Measurements from ENCODE around the gene SMPD3. TPM values are rescaled to one million over a fixed set of nuclear protein-coding genes. Genes with fewer than 3 reads are reported as not detected.

SMPD3 gene
- polyA plus RNA-seq, 3 donors from 2014 or later, result 4.2 to 9.8 (median 7.5) TPM

- Mint-ChIP-seq H3K9me3 (no peaks in the 10 kb centered on the region), H3K36me3 (peaks cover 0 to 11% (median 7%) of the 10 kb centered on the region in 3 donors), H3K4me3 (no peak overlapping the region), H3K4me1 (peaks cover 34 to 36% of the 10 kb centered on the region in 2 donors), H3K27me3 (ENCODE audit: low read depth in 3 of 3) (peaks cover 0 to 8% (median 4%) of the 10 kb centered on the region in 3 donors), H3K27ac (no peak overlapping the region)
- no peak for DNase-seq
Measured at GRCh38 chr16:68359398-68360191, 88.7 kb downstream of the SMPD3 start.

- no peak overlapping the region for H3K27ac Mint-ChIP-seq
- no peak overlapping the region for H3K4me3 Mint-ChIP-seq
- H3K36me3 Mint-ChIP-seq, result peaks cover 0 to 16% (median 9%) of the 10 kb centered on the region in 3 donors
- DNase-seq, result no peak
- H3K27me3 Mint-ChIP-seq (ENCODE audit: low read depth in 3 of 3), result peaks cover 0 to 9% (median 2%) of the 10 kb centered on the region in 3 donors
- H3K4me1 Mint-ChIP-seq, result peaks cover 34 to 36% of the 10 kb centered on the region in 2 donors
- H3K9me3 Mint-ChIP-seq, result no peaks in the 10 kb centered on the region
Measured at GRCh38 chr16:68358951-68359350, 89.4 kb downstream of the SMPD3 start.

- H3K36me3 Mint-ChIP-seq, result peaks cover 0 to 26% (median 12%) of the 10 kb centered on the region in 3 donors
Measured at GRCh38 chr16:68357923-68358322, 90.4 kb downstream of the SMPD3 start.

GRCh38 chr16:68357521-68357922 is 90.8 kb downstream of the SMPD3 start:
- peaks cover 0 to 30% (median 12%) of the 10 kb centered on the region in 3 donors for H3K36me3 Mint-ChIP-seq
- H3K27me3 Mint-ChIP-seq (ENCODE audit: low read depth in 3 of 3), result peaks cover 0 to 9% (median 2%) of the 10 kb centered on the region in 3 donors
- no peaks in the 10 kb centered on the region for H3K9me3 Mint-ChIP-seq
- H3K27ac Mint-ChIP-seq, result peak overlapping the region in 1 of 6 donors; percentile 24
- peaks cover 34 to 36% of the 10 kb centered on the region in 2 donors for H3K4me1 Mint-ChIP-seq
- DNase-seq, result no peak
- H3K4me3 Mint-ChIP-seq, result peak overlapping the region; percentile 27 to 78 (median 46)

More at GRCh38 chr16:68357923-68358322, 90.4 kb downstream of the SMPD3 start:
- Mint-ChIP-seq H3K27me3 (ENCODE audit: low read depth in 3 of 3) (peaks cover 0 to 9% (median 2%) of the 10 kb centered on the region in 3 donors), H3K9me3 (no peaks in the 10 kb centered on the region), H3K4me3 (peak overlapping the region in 4 of 5 donors; percentile 44 to 71 (median 50)), H3K4me1 (peaks cover 34 to 36% of the 10 kb centered on the region in 2 donors), H3K27ac (peak overlapping the region in 1 of 6 donors; percentile 42)
- DNase-seq, result no peak

- Mint-ChIP-seq H3K9me3 (no peaks in the 10 kb centered on the region), H3K4me3 (peak overlapping the region; percentile 70 to 81 (median 78)), H3K4me1 (peaks cover 34 to 36% of the 10 kb centered on the region in 2 donors)
Measured at GRCh38 chr16:68356919-68357286, 91.4 kb downstream of the SMPD3 start.

GRCh38 chr16:68356249-68356918 is 91.9 kb downstream of the SMPD3 start:
- H3K4me3 Mint-ChIP-seq, result peak overlapping the region; percentile 70 to 81 (median 78)
- peak; percentile 60 to 67 (median 64) for DNase-seq
- peaks cover 34 to 36% of the 10 kb centered on the region in 2 donors for H3K4me1 Mint-ChIP-seq

More at GRCh38 chr16:68356919-68357286, 91.4 kb downstream of the SMPD3 start:
- no peak for DNase-seq
- H3K27me3 Mint-ChIP-seq (ENCODE audit: low read depth in 3 of 3), result peaks cover 0 to 9% (median 2%) of the 10 kb centered on the region in 3 donors
- peaks cover 0 to 31% (median 12%) of the 10 kb centered on the region in 3 donors for H3K36me3 Mint-ChIP-seq
- peak overlapping the region in 1 of 6 donors; percentile 30 for H3K27ac Mint-ChIP-seq

GRCh38 chr16:68355447-68356248 is 92.7 kb downstream of the SMPD3 start:
- H3K4me3 Mint-ChIP-seq, result peak overlapping the region in 4 of 5 donors; percentile 9 to 79 (median 78)
- H3K9me3 Mint-ChIP-seq, result no peaks in the 10 kb centered on the region
- peaks cover 34 to 36% of the 10 kb centered on the region in 2 donors for H3K4me1 Mint-ChIP-seq
- H3K36me3 Mint-ChIP-seq, result peaks cover 2 to 40% (median 14%) of the 10 kb centered on the region in 3 donors
- DNase-seq, result no peak
- H3K27me3 Mint-ChIP-seq (ENCODE audit: low read depth in 3 of 3), result peaks cover 0 to 9% (median 2%) of the 10 kb centered on the region in 3 donors
- no peak overlapping the region for H3K27ac Mint-ChIP-seq

More at GRCh38 chr16:68356249-68356918, 91.9 kb downstream of the SMPD3 start:
- Mint-ChIP-seq H3K27me3 (ENCODE audit: low read depth in 3 of 3) (peaks cover 0 to 9% (median 2%) of the 10 kb centered on the region in 3 donors), H3K9me3 (no peaks in the 10 kb centered on the region), H3K36me3 (peaks cover 0 to 37% (median 12%) of the 10 kb centered on the region in 3 donors), H3K27ac (peak overlapping the region in 2 of 6 donors; percentile 40 to 62)

- peak overlapping the region in 1 of 6 donors; percentile 55 for H3K27ac Mint-ChIP-seq
- peaks cover 5 to 48% (median 12%) of the 10 kb centered on the region in 3 donors for H3K36me3 Mint-ChIP-seq
Measured at GRCh38 chr16:68354816-68355215, 93.5 kb downstream of the SMPD3 start.

GRCh38 chr16:68353366-68353765 is 94.9 kb downstream of the SMPD3 start:
- H3K36me3 Mint-ChIP-seq, result peaks cover 14 to 57% (median 21%) of the 10 kb centered on the region in 3 donors
- H3K4me3 Mint-ChIP-seq, result no peak overlapping the region
- H3K27me3 Mint-ChIP-seq (ENCODE audit: low read depth in 3 of 3), result peaks cover 0 to 12% (median 2%) of the 10 kb centered on the region in 3 donors
- H3K4me1 Mint-ChIP-seq, result peaks cover 31 to 33% of the 10 kb centered on the region in 2 donors
- no peaks in the 10 kb centered on the region for H3K9me3 Mint-ChIP-seq
- no peak for DNase-seq
- no peak overlapping the region for H3K27ac Mint-ChIP-seq

More at GRCh38 chr16:68354816-68355215, 93.5 kb downstream of the SMPD3 start:
- Mint-ChIP-seq H3K27me3 (ENCODE audit: low read depth in 3 of 3) (peaks cover 0 to 9% (median 2%) of the 10 kb centered on the region in 3 donors), H3K4me1 (peaks cover 34 to 36% of the 10 kb centered on the region in 2 donors), H3K9me3 (no peaks in the 10 kb centered on the region), H3K4me3 (no peak overlapping the region)
- DNase-seq, result no peak

- H3K4me1 Mint-ChIP-seq, result peaks cover 19% of the 10 kb centered on the region in 2 donors
- no peak overlapping the region for H3K4me3 Mint-ChIP-seq
- no peak for DNase-seq
- peaks cover 19 to 65% (median 27%) of the 10 kb centered on the region in 3 donors for H3K36me3 Mint-ChIP-seq
- no peak overlapping the region for H3K27ac Mint-ChIP-seq
- H3K27me3 Mint-ChIP-seq (ENCODE audit: low read depth in 3 of 3), result peaks cover 0 to 12% (median 2%) of the 10 kb centered on the region in 3 donors
- no peaks in the 10 kb centered on the region for H3K9me3 Mint-ChIP-seq
Measured at GRCh38 chr16:68351991-68352431, 96.3 kb downstream of the SMPD3 start.

- Mint-ChIP-seq H3K27me3 (ENCODE audit: low read depth in 3 of 3) (peaks cover 0 to 7% (median 3%) of the 10 kb centered on the region in 3 donors), H3K27ac (no peak overlapping the region), H3K4me1 (peaks cover 13 to 14% of the 10 kb centered on the region in 2 donors), H3K9me3 (no peaks in the 10 kb centered on the region), H3K4me3 (no peak overlapping the region), H3K36me3 (peaks cover 20 to 70% (median 31%) of the 10 kb centered on the region in 3 donors)
- DNase-seq, result no peak
Measured at GRCh38 chr16:68351463-68351862, 96.8 kb downstream of the SMPD3 start.

GRCh38 chr16:68350813-68351350 is 97.4 kb downstream of the SMPD3 start:
- Mint-ChIP-seq H3K4me3 (no peak overlapping the region), H3K27me3 (ENCODE audit: low read depth in 3 of 3) (peaks cover 0 to 4% (median 1%) of the 10 kb centered on the region in 3 donors), H3K4me1 (peaks cover 9% of the 10 kb centered on the region in 2 donors), H3K27ac (peak overlapping the region in 1 of 6 donors; percentile 53), H3K36me3 (peaks cover 26 to 71% (median 32%) of the 10 kb centered on the region in 3 donors), H3K9me3 (no peaks in the 10 kb centered on the region)
- DNase-seq, result no peak
